ENCODE data around the gene KRT23. TPM values are rescaled to one million over a fixed set of nuclear protein-coding genes. Genes with fewer than 3 reads are reported as not detected.

KRT23 gene
- total RNA-seq, 1 experiment from 2014 or later: 19.0 TPM

DNA sequence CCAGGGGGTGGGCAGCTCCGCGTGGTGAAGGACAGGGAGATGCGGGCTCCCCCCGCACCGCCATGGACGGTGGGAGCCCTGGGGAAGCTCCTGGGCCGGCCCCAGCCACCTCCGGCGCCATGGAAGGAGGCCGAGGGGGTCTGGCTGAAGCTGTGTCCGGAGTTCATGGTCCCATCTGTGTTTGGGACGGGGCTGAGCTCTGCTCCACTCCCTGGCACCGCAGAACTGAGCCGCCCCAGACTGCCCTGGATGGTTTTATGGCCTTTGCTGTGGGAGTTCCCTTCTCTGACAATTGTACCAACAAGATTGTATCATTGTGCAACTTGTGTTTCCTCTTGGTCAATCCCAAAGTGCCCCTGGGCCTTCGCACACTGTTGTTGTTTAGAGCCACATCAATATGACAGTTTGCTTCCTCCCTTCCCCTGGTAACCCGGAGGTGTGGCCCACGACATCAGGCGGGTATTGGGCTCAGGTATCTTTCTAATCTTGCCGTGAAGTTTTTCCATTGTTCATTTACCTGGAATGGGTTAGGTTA lies 942 bp downstream of the KRT23 start:
- H3K4me1 ChIP-seq (ENCODE audit: control insufficient read depth in 1 of 2, insufficient read depth in 2 of 2, low read length in 2 of 2): peaks cover 44 to 61% of the 10 kb centered on the region in 2 experiments
- TSS peak; percentile 54 for BruUV-seq (replicated peaks)

DNA sequence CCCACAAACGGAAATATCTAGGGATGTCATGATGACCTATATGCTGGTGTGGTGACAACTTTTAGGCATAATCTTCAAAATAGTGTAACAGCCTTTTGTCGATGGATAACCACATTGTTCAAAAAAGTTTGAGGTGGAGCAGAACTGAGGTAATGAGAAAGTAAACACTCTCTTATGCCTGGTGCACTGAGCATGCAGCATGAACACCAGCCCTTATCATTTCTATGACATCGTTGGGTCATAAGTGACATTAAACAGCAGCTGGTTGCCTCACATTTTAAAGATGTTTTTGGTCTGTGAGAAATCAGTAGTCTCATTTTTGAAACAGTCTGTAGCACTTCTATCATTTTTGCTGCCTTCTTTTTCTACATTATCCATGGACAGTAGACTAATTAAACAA lies 1.8 kb downstream of the KRT23 start:
- H3K27ac ChIP-seq (ENCODE audit: low read depth, low read length): peak overlapping the region; percentile 90; the same call in 1 of the 2 replicates
- no peak overlapping the region for H2AFZ ChIP-seq (ENCODE audit: low read depth, low read length, poor library complexity, severe bottlenecking)
- intact Hi-C loops (cut with micrococcal nuclease): no loop called here
- RAD21 ChIA-PET (ENCODE audit: low non-redundant PET in 1 of 2, low total read pairs in 2 of 2, uncharacterized antibody in 2 of 2, unreplicated experiment in 2 of 2): no interaction called here
- no peak overlapping the region for H3K4me3 ChIP-seq (replicated peaks in 1 of 2; ENCODE audit: low read depth in 1 of 2, low read length in 2 of 2)
- no peaks in the 10 kb centered on the region for H3K9me3 ChIP-seq (ENCODE audit: control insufficient read depth in 1 of 2, insufficient read depth in 1 of 2, low read depth in 1 of 2, low read length in 2 of 2)
- ATAC-seq (no peak), DNase-seq (ENCODE audit: low read depth, low spot score) (no peak)
- no peaks in the 10 kb centered on the region for H4K20me1 ChIP-seq (ENCODE audit: insufficient read depth)
- no peaks in the 10 kb centered on the region for H3K27me3 ChIP-seq (ENCODE audit: insufficient read depth, low read length)
- BruUV-seq (replicated peaks): no TSS peak
- H3K36me3 ChIP-seq (ENCODE audit: control insufficient read depth in 1 of 2, insufficient read depth in 2 of 2, low read length in 2 of 2): no peaks in the 10 kb centered on the region; a peak in 1 of 4 replicates
- POLR2A ChIA-PET: no interaction called here
- H3K9me2 ChIP-seq (ENCODE audit: insufficient read depth): no peaks in the 10 kb centered on the region
- peak overlapping the region; percentile 61; the same call in 1 of the 2 replicates for H3K4me2 ChIP-seq (ENCODE audit: low read length)
- H3K4me1 ChIP-seq (ENCODE audit: control insufficient read depth in 1 of 2, insufficient read depth in 2 of 2, low read length in 2 of 2): peaks cover 44 to 63% of the 10 kb centered on the region in 2 experiments
- CTCF ChIA-PET: no interaction called here
- H3K79me2 ChIP-seq (ENCODE audit: insufficient read depth, low read length): no peaks in the 10 kb centered on the region
- no peak overlapping the region; the same call in 1 of the 2 replicates for H3K9ac ChIP-seq (ENCODE audit: low read length)
- TF ChIP-seq, protein P1, sequence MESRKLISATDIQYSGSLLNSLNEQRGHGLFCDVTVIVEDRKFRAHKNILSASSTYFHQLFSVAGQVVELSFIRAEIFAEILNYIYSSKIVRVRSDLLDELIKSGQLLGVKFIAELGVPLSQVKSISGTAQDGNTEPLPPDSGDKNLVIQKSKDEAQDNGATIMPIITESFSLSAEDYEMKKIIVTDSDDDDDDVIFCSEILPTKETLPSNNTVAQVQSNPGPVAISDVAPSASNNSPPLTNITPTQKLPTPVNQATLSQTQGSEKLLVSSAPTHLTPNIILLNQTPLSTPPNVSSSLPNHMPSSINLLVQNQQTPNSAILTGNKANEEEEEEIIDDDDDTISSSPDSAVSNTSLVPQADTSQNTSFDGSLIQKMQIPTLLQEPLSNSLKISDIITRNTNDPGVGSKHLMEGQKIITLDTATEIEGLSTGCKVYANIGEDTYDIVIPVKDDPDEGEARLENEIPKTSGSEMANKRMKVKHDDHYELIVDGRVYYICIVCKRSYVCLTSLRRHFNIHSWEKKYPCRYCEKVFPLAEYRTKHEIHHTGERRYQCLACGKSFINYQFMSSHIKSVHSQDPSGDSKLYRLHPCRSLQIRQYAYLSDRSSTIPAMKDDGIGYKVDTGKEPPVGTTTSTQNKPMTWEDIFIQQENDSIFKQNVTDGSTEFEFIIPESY (IDR thresholded peaks at IDR 0.05; ENCODE audit: extremely low read depth, insufficient replicate concordance, low read length): no peak
- no peak for TF ChIP-seq FOSL1 (IDR thresholded peaks at IDR 0.05; ENCODE audit: low read depth)
- no peak for TF ChIP-seq CEBPB (IDR thresholded peaks at IDR 0.05; ENCODE audit: low read depth)
- TF ChIP-seq RAD21 (IDR thresholded peaks at IDR 0.05; ENCODE audit: low read depth): no peak
- TF ChIP-seq SP1 (IDR thresholded peaks at IDR 0.05; ENCODE audit: low read depth): no peak
- TF ChIP-seq EZH2phosphoT487 (IDR thresholded peaks at IDR 0.05; ENCODE audit: borderline replicate concordance): no peak
- no peak for TF ChIP-seq CBX3 (IDR thresholded peaks at IDR 0.05; ENCODE audit: low read depth)
- TF ChIP-seq, protein P2, sequence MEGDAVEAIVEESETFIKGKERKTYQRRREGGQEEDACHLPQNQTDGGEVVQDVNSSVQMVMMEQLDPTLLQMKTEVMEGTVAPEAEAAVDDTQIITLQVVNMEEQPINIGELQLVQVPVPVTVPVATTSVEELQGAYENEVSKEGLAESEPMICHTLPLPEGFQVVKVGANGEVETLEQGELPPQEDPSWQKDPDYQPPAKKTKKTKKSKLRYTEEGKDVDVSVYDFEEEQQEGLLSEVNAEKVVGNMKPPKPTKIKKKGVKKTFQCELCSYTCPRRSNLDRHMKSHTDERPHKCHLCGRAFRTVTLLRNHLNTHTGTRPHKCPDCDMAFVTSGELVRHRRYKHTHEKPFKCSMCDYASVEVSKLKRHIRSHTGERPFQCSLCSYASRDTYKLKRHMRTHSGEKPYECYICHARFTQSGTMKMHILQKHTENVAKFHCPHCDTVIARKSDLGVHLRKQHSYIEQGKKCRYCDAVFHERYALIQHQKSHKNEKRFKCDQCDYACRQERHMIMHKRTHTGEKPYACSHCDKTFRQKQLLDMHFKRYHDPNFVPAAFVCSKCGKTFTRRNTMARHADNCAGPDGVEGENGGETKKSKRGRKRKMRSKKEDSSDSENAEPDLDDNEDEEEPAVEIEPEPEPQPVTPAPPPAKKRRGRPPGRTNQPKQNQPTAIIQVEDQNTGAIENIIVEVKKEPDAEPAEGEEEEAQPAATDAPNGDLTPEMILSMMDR (IDR thresholded peaks at IDR 0.05 in 2 of 3, conservative IDR thresholded peaks at IDR 0.05 in 1 of 3; ENCODE audit: borderline replicate concordance in 1 of 3, insufficient read depth in 1 of 3, low read depth in 2 of 3, low read length in 2 of 3): no peak
- TF ChIP-seq ZFX (IDR thresholded peaks at IDR 0.05): no peak
- TF ChIP-seq JUND (IDR thresholded peaks at IDR 0.05): no peak

More for the DNA sequence above, 942 bp downstream of the KRT23 start:
- ATAC-seq (peak; percentile 69), DNase-seq (ENCODE audit: low read depth, low spot score) (no peak)
- H3K27ac ChIP-seq (ENCODE audit: low read depth, low read length): peak overlapping the region; percentile 90
- no peaks in the 10 kb centered on the region for H3K27me3 ChIP-seq (ENCODE audit: insufficient read depth, low read length)
- CTCF ChIA-PET: no interaction called here
- H2AFZ ChIP-seq (ENCODE audit: low read depth, low read length, poor library complexity, severe bottlenecking): peak overlapping the region; percentile 51
- intact Hi-C loops (cut with micrococcal nuclease): no loop called here
- H3K36me3 ChIP-seq (ENCODE audit: control insufficient read depth in 1 of 2, insufficient read depth in 2 of 2, low read length in 2 of 2): no peaks in the 10 kb centered on the region; a peak in 1 of 4 replicates
- no peaks in the 10 kb centered on the region for H4K20me1 ChIP-seq (ENCODE audit: insufficient read depth)
- H3K4me2 ChIP-seq (ENCODE audit: low read length): peak overlapping the region; percentile 61
- no peaks in the 10 kb centered on the region for H3K79me2 ChIP-seq (ENCODE audit: insufficient read depth, low read length)
- H3K9me2 ChIP-seq (ENCODE audit: insufficient read depth): no peaks in the 10 kb centered on the region
- no peaks in the 10 kb centered on the region for H3K9me3 ChIP-seq (ENCODE audit: control insufficient read depth in 1 of 2, insufficient read depth in 1 of 2, low read depth in 1 of 2, low read length in 2 of 2)
- RAD21 ChIA-PET (ENCODE audit: low non-redundant PET in 1 of 2, low total read pairs in 2 of 2, uncharacterized antibody in 2 of 2, unreplicated experiment in 2 of 2): no interaction called here
- peak overlapping the region; percentile 58 for H3K9ac ChIP-seq (ENCODE audit: low read length)
- peak overlapping the region in 1 of 2 experiments; percentile 29; a peak in 2 of 4 replicates for H3K4me3 ChIP-seq (replicated peaks in 1 of 2; ENCODE audit: low read depth in 1 of 2, low read length in 2 of 2)
- peak; percentile 60; the same call in 1 of the 2 replicates for TF ChIP-seq SP1 (IDR thresholded peaks at IDR 0.05; ENCODE audit: low read depth)
- no peak for TF ChIP-seq POLR2AphosphoS5 (IDR thresholded peaks at IDR 0.05; ENCODE audit: low read depth, low read length)
- TF ChIP-seq CEBPB (IDR thresholded peaks at IDR 0.05; ENCODE audit: low read depth): peak; percentile 62; the same call in 1 of the 2 replicates
- TF ChIP-seq CBX3 (IDR thresholded peaks at IDR 0.05; ENCODE audit: low read depth): no peak
- no peak for TF ChIP-seq ZNF274 (IDR thresholded peaks at IDR 0.05; ENCODE audit: low read depth, low read length)
- TF ChIP-seq, protein P2 (IDR thresholded peaks at IDR 0.05 in 2 of 3, conservative IDR thresholded peaks at IDR 0.05 in 1 of 3; ENCODE audit: borderline replicate concordance in 1 of 3, insufficient read depth in 1 of 3, low read depth in 2 of 3, low read length in 2 of 3): no peak
- POLR2A ChIA-PET: interaction anchor here (1.0 kb wide), 1 partner anchor 16 kb away, joined by 3 read pairs; no protein-coding TSS in a partner anchor

All from HCT116 (cell line).